ENCODE results near the gene CACNB2. TPM values are rescaled to one million over a fixed set of nuclear protein-coding genes. Genes with fewer than 3 reads are reported as not detected.

CACNB2 gene
- 0.85 TPM for total RNA-seq
- polyA plus RNA-seq: 3.9 TPM
- long read RNA-seq, donor 1: 0 reads
- long read RNA-seq, donor 2: 0 reads
- long read RNA-seq, donor 3: 0 reads
- long read RNA-seq, donor 4: 0 reads
- long read RNA-seq, donor 5, partial matches to known transcripts: 19 of 19 reads
- long read RNA-seq, donor 5, other reads (novel, unspliced or antisense): 0 of 19 reads
- long read RNA-seq, donor 6: 0 reads
- long read RNA-seq, donor 7: 0 reads
- long read RNA-seq, donor 8: 0 reads
- long read RNA-seq, donor 9: 0 reads
- long read RNA-seq, donor 10: 0 reads

DNA sequence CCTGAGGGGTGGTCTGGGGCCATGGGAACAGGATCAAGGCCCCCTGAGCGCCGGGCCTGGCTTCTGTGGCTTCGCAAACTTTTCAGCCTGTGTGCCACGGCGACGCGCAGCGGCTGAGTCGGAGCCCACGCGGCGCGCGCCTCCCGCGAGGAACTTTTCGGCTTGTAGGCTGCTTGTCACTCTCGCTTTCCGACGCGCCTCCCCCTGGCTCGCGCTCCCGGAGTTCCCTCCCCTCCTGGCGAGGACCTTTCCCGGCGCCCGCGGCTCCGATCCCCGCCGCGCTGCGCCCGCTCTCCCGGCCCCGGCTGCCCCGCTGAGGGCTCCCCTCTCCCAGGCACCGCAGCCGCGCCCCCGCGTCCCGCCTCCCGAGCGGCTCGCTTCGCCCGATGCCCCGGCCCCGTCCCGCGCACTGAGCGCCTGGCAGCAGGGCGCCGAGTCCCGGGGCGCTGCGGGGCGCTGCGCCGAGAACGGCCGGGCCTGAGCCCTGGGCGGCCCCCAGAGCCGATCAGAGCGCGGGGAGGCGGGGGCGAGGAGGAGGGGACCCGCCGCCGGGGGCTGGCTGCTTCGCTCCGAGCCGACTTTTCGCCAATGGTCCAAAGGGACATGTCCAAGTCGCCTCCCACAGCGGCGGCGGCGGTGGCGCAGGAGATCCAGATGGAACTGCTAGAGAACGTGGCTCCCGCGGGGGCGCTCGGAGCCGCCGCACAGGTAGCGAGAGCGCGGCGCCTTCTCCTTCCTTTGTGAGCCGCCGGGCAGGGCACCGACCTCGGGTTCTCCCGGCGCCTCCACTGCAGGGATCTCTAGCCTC lies at the start of gene CACNB2:
Gene CACNB2 (plus strand): TSS at position 276 of the 808 bp plus-strand sequence.
- peak within 1 kb of the TSS in 1 of 2 donors; percentile 37 for H3K27ac ChIP-seq (ENCODE audit: low read depth in 1 of 2, low read length in 1 of 2)
- H3K27me3 ChIP-seq (ENCODE audit: control insufficient read depth in 2 of 2, insufficient read depth in 1 of 2, low read length in 1 of 2): peaks cover 27 to 37% of the 10 kb centered on the region in 2 donors
- H3K9me3 ChIP-seq (ENCODE audit: control insufficient read depth in 2 of 2, insufficient read depth in 1 of 2, low read length in 1 of 2): no peaks in the 10 kb centered on the region
- peaks cover 0 to 10% of the 10 kb centered on the region in 2 donors for H3K4me1 ChIP-seq (ENCODE audit: control insufficient read depth in 2 of 2, insufficient read depth in 2 of 2, low read length in 2 of 2)
- WGBS: under 1% methylated on average over 100 of the region's 100 CpGs
- no peaks in the 10 kb centered on the region for H3K36me3 ChIP-seq (ENCODE audit: control insufficient read depth in 2 of 2, insufficient read depth in 2 of 2, low read length in 1 of 2)
- H3K4me3 ChIP-seq (ENCODE audit: low read length in 2 of 2): peak within 1 kb of the TSS; percentile 26 to 45
- DNase-seq (ENCODE audit: low read depth in 6 of 9, low spot score in 9 of 9): peak in 2 of 9 donors; percentile 4 to 25

DNA sequence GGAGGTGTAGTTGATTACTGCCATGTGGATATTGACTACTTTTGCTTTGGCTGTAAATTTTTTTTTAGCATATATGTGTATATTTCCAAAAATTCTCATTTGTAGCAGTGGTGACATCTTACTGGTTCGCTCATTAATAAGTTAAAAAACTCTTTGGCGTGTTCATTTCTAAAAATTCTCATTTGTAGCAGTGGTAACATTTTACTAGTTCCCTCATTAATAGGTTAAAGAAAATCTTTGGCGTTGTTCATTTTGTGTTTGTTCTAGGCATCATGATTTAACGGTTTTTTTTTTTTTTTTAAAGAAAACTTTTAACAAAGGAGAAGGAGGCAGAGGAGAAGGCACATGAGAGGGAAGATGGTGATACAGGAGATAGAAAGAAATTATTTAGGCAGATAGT lies 45.9 kb upstream of the CACNB2 start:
- DNase-seq (ENCODE audit: low read depth in 6 of 9, low spot score in 9 of 9): no peak
- H3K36me3 ChIP-seq (ENCODE audit: control insufficient read depth in 2 of 2, insufficient read depth in 2 of 2, low read length in 1 of 2): no peaks in the 10 kb centered on the region
- WGBS: 93% methylated on average over 4 of the region's 4 CpGs
- no peak overlapping the region for H3K4me3 ChIP-seq (ENCODE audit: low read length in 2 of 2)
- no peaks in the 10 kb centered on the region for H3K4me1 ChIP-seq (ENCODE audit: control insufficient read depth in 2 of 2, insufficient read depth in 2 of 2, low read length in 2 of 2)
- H3K9me3 ChIP-seq (ENCODE audit: control insufficient read depth in 2 of 2, insufficient read depth in 1 of 2, low read length in 1 of 2): no peaks in the 10 kb centered on the region
- H3K27me3 ChIP-seq (ENCODE audit: control insufficient read depth in 2 of 2, insufficient read depth in 1 of 2, low read length in 1 of 2): no peaks in the 10 kb centered on the region
- no peak overlapping the region for H3K27ac ChIP-seq (ENCODE audit: low read depth in 1 of 2, low read length in 1 of 2)

DNA sequence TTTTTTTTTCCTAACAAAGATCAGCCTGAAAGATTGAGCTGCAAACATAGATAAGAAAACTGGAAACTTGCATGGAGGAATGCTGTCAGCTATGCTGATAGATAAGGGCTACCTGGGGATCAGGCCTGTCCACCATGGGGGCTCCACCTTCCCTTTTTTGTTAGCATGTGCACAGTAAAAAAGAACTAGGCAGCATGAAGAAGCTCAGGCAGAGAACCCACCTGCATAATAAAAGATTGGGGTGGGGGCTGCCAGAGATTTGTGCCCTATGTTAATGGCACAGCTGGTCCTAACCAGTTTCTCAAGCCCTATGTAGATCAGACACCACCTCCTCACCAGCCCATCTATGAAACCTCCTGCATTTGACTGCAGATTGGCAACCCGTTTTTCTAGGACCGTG lies 45.4 kb upstream of the CACNB2 start:
- Histone ChIP-seq H3K4me3 (ENCODE audit: low read length in 2 of 2) (no peak overlapping the region), H3K27me3 (ENCODE audit: control insufficient read depth in 2 of 2, insufficient read depth in 1 of 2, low read length in 1 of 2) (no peaks in the 10 kb centered on the region), H3K9me3 (ENCODE audit: control insufficient read depth in 2 of 2, insufficient read depth in 1 of 2, low read length in 1 of 2) (no peaks in the 10 kb centered on the region), H3K27ac (ENCODE audit: low read depth in 1 of 2, low read length in 1 of 2) (no peak overlapping the region), H3K4me1 (ENCODE audit: control insufficient read depth in 2 of 2, insufficient read depth in 2 of 2, low read length in 2 of 2) (no peaks in the 10 kb centered on the region), H3K36me3 (ENCODE audit: control insufficient read depth in 2 of 2, insufficient read depth in 2 of 2, low read length in 1 of 2) (no peaks in the 10 kb centered on the region)
- WGBS: 96% methylated on average over 2 of the region's 2 CpGs
- DNase-seq (ENCODE audit: low read depth in 6 of 9, low spot score in 9 of 9): no peak

DNA sequence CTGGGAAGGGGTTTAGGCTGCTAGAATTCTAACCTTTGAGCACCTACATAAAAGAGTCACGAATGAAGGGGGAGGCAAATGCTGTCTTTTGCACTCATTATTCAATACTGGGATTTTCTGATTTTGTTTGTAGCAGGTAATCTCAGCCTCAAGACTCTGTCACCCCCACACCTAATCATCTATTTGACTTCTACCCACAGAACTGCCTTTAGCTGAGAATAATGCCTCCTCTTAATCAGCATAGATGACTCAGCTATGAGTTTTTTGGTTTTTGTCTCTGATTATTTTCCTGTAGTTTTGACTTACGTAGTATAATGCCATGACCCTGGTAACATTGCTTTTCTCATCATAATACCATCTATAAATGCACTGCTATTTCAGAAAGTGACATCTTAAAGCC lies 42.7 kb upstream of the CACNB2 start:
- H3K9me3 ChIP-seq (ENCODE audit: control insufficient read depth in 2 of 2, insufficient read depth in 1 of 2, low read length in 1 of 2): no peaks in the 10 kb centered on the region
- H3K27me3 ChIP-seq (ENCODE audit: control insufficient read depth in 2 of 2, insufficient read depth in 1 of 2, low read length in 1 of 2): no peaks in the 10 kb centered on the region
- over 99% methylated on average over 2 of the region's 2 CpGs for WGBS
- no peaks in the 10 kb centered on the region for H3K4me1 ChIP-seq (ENCODE audit: control insufficient read depth in 2 of 2, insufficient read depth in 2 of 2, low read length in 2 of 2)
- no peak overlapping the region for H3K27ac ChIP-seq (ENCODE audit: low read depth in 1 of 2, low read length in 1 of 2)
- H3K36me3 ChIP-seq (ENCODE audit: control insufficient read depth in 2 of 2, insufficient read depth in 2 of 2, low read length in 1 of 2): no peaks in the 10 kb centered on the region
- no peak for DNase-seq (ENCODE audit: low read depth in 6 of 9, low spot score in 9 of 9)
- H3K4me3 ChIP-seq (ENCODE audit: low read length in 2 of 2): no peak overlapping the region

DNA sequence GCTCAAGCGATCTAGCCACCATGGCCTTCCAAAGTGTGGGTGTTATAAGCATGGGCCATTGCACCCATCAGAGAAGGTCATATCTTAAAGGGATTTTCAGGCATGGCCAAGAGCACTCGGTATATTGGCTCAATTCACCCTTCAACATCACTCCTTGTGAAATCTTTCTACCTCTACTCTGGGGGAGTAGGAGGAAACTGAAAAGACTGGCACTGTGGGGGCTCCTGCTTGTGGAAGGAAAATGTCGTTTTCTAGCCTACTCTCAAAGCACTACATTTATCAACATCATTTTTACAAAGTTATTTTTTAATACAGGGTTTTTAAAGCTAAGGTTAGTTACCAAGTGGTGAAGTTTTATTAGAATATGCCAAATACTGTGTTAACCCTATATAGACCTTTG lies 42.0 kb upstream of the CACNB2 start:
- WGBS: 94% methylated on average over 3 of the region's 3 CpGs
- no peak overlapping the region for H3K27ac ChIP-seq (ENCODE audit: low read depth in 1 of 2, low read length in 1 of 2)
- H3K36me3 ChIP-seq (ENCODE audit: control insufficient read depth in 2 of 2, insufficient read depth in 2 of 2, low read length in 1 of 2): no peaks in the 10 kb centered on the region
- DNase-seq (ENCODE audit: low read depth in 6 of 9, low spot score in 9 of 9): no peak
- H3K27me3 ChIP-seq (ENCODE audit: control insufficient read depth in 2 of 2, insufficient read depth in 1 of 2, low read length in 1 of 2): no peaks in the 10 kb centered on the region
- H3K9me3 ChIP-seq (ENCODE audit: control insufficient read depth in 2 of 2, insufficient read depth in 1 of 2, low read length in 1 of 2): no peaks in the 10 kb centered on the region
- no peak overlapping the region for H3K4me3 ChIP-seq (ENCODE audit: low read length in 2 of 2)
- no peaks in the 10 kb centered on the region for H3K4me1 ChIP-seq (ENCODE audit: control insufficient read depth in 2 of 2, insufficient read depth in 2 of 2, low read length in 2 of 2)

GRCh38 chr10:18099415-18099814 lies 40.8 kb upstream of the CACNB2 start:
- Histone ChIP-seq H3K27me3 (ENCODE audit: control insufficient read depth in 2 of 2, insufficient read depth in 1 of 2, low read length in 1 of 2) (no peaks in the 10 kb centered on the region), H3K4me3 (ENCODE audit: low read length in 2 of 2) (no peak overlapping the region), H3K36me3 (ENCODE audit: control insufficient read depth in 2 of 2, insufficient read depth in 2 of 2, low read length in 1 of 2) (no peaks in the 10 kb centered on the region), H3K4me1 (ENCODE audit: control insufficient read depth in 2 of 2, insufficient read depth in 2 of 2, low read length in 2 of 2) (no peaks in the 10 kb centered on the region), H3K9me3 (ENCODE audit: control insufficient read depth in 2 of 2, insufficient read depth in 1 of 2, low read length in 1 of 2) (no peaks in the 10 kb centered on the region), H3K27ac (ENCODE audit: low read depth in 1 of 2, low read length in 1 of 2) (no peak overlapping the region)
- no peak for DNase-seq (ENCODE audit: low read depth in 6 of 9, low spot score in 9 of 9)
- 95% methylated on average over 3 of the region's 3 CpGs for WGBS

GRCh38 chr10:18100669-18101068 lies 39.6 kb upstream of the CACNB2 start:
- Histone ChIP-seq H3K27ac (ENCODE audit: low read depth in 1 of 2, low read length in 1 of 2) (no peak overlapping the region), H3K36me3 (ENCODE audit: control insufficient read depth in 2 of 2, insufficient read depth in 2 of 2, low read length in 1 of 2) (no peaks in the 10 kb centered on the region), H3K9me3 (ENCODE audit: control insufficient read depth in 2 of 2, insufficient read depth in 1 of 2, low read length in 1 of 2) (no peaks in the 10 kb centered on the region), H3K27me3 (ENCODE audit: control insufficient read depth in 2 of 2, insufficient read depth in 1 of 2, low read length in 1 of 2) (no peaks in the 10 kb centered on the region), H3K4me3 (ENCODE audit: low read length in 2 of 2) (no peak overlapping the region), H3K4me1 (ENCODE audit: control insufficient read depth in 2 of 2, insufficient read depth in 2 of 2, low read length in 2 of 2) (no peaks in the 10 kb centered on the region)
- WGBS: 54% methylated on average over 1 of the region's 1 CpG
- no peak for DNase-seq (ENCODE audit: low read depth in 6 of 9, low spot score in 9 of 9)

DNA sequence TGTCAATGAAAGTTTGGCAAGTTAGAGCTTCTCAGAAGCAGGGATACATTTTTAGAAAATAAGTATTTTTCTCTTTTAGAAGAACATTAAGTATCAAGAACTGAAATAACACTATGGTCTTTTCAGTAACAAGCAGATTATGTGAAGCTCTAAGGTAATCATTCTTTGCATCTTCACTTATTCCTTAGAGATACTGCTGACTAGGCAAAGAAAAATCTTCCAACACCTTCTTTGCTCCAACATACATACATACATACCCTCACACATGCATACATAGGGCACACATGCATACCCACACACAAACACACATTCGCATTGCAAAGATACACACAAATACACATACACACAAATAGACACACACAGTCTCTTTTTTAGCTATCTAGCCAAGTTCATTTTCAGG lies 37.8 kb upstream of the CACNB2 start:
- no peaks in the 10 kb centered on the region for H3K27me3 ChIP-seq (ENCODE audit: control insufficient read depth in 2 of 2, insufficient read depth in 1 of 2, low read length in 1 of 2)
- H3K9me3 ChIP-seq (ENCODE audit: control insufficient read depth in 2 of 2, insufficient read depth in 1 of 2, low read length in 1 of 2): no peaks in the 10 kb centered on the region
- no peak for DNase-seq (ENCODE audit: low read depth in 6 of 9, low spot score in 9 of 9)
- 98% methylated on average over 1 of the region's 1 CpG for WGBS
- no peak overlapping the region for H3K27ac ChIP-seq (ENCODE audit: low read depth in 1 of 2, low read length in 1 of 2)
- no peaks in the 10 kb centered on the region for H3K36me3 ChIP-seq (ENCODE audit: control insufficient read depth in 2 of 2, insufficient read depth in 2 of 2, low read length in 1 of 2)
- no peak overlapping the region for H3K4me3 ChIP-seq (ENCODE audit: low read length in 2 of 2)
- no peaks in the 10 kb centered on the region for H3K4me1 ChIP-seq (ENCODE audit: control insufficient read depth in 2 of 2, insufficient read depth in 2 of 2, low read length in 2 of 2)

GRCh38 chr10:18104223-18104872 lies 35.9 kb upstream of the CACNB2 start:
- Histone ChIP-seq H3K27ac (ENCODE audit: low read depth in 1 of 2, low read length in 1 of 2) (no peak overlapping the region), H3K9me3 (ENCODE audit: control insufficient read depth in 2 of 2, insufficient read depth in 1 of 2, low read length in 1 of 2) (no peaks in the 10 kb centered on the region), H3K4me3 (ENCODE audit: low read length in 2 of 2) (no peak overlapping the region), H3K27me3 (ENCODE audit: control insufficient read depth in 2 of 2, insufficient read depth in 1 of 2, low read length in 1 of 2) (no peaks in the 10 kb centered on the region), H3K36me3 (ENCODE audit: control insufficient read depth in 2 of 2, insufficient read depth in 2 of 2, low read length in 1 of 2) (no peaks in the 10 kb centered on the region), H3K4me1 (ENCODE audit: control insufficient read depth in 2 of 2, insufficient read depth in 2 of 2, low read length in 2 of 2) (no peaks in the 10 kb centered on the region)
- WGBS: 69% methylated on average over 10 of the region's 10 CpGs
- peak in 8 of 9 donors; percentile 6 to 60 (median 22) for DNase-seq (ENCODE audit: low read depth in 6 of 9, low spot score in 9 of 9)

Measured in thymus (tissue), 14 donors.